Tongue (tissue), 2 donors: ENCODE results near the gene REPIN1. TPM values are rescaled to one million over a fixed set of nuclear protein-coding genes. Genes with fewer than 3 reads are reported as not detected.

Source experiments
- DNase-seq: peaks from one replicate; pipeline ENCODE4 v3.0.0-alpha.2; 2015
- total RNA-seq: library from RNA; depleted of rRNA; stranded (reverse); fragments of >200 nt; gene quantifications from one replicate; pipeline ENCODE4 v1.2.3, GENCODE V29; 2014

Gene REPIN1
- total RNA-seq, 1 donor from 2014 or later = 76.1 TPM

GRCh38 chr7:150337179-150337578 lies 31.4 kb upstream of the REPIN1 start:
- DNase-seq = no peak

GRCh38 chr7:150337659-150338081 lies 31.0 kb upstream of the REPIN1 start:
- peak; percentile 75 for DNase-seq

GRCh38 chr7:150338166-150338829 lies 30.3 kb upstream of the REPIN1 start:
- no peak for DNase-seq

- DNase-seq = no peak
Measured at GRCh38 chr7:150339409-150339809, 29.2 kb upstream of the REPIN1 start.

GRCh38 chr7:150340024-150340749 lies 28.4 kb upstream of the REPIN1 start:
- DNase-seq = peak; percentile 78

- DNase-seq = no peak
Measured at GRCh38 chr7:150340875-150341262, 27.8 kb upstream of the REPIN1 start.

- peak; percentile 72 for DNase-seq
Measured at GRCh38 chr7:150341263-150342120, 27.1 kb upstream of the REPIN1 start, which contains the start of gene RARRES2. Gene RARRES2, minus strand, starts transcription at chr7:150341629. Its CDS starts 1,020 bp downstream, at chr7:150340609.

GRCh38 chr7:150342121-150342408 lies 26.6 kb upstream of the REPIN1 start:
- DNase-seq = no peak

GRCh38 chr7:150343225-150343624 lies 25.4 kb upstream of the REPIN1 start:
- no peak for DNase-seq

- no peak for DNase-seq
Measured at GRCh38 chr7:150344299-150344698, 24.3 kb upstream of the REPIN1 start.

GRCh38 chr7:150345012-150345411 lies 23.6 kb upstream of the REPIN1 start:
- no peak for DNase-seq

GRCh38 chr7:150346922-150347321 lies 21.7 kb upstream of the REPIN1 start:
- no peak for DNase-seq

GRCh38 chr7:150351587-150352194 lies 16.9 kb upstream of the REPIN1 start:
- DNase-seq = no peak

- DNase-seq = no peak
Measured at GRCh38 chr7:150355666-150356059, 13.0 kb upstream of the REPIN1 start.

- DNase-seq = peak; percentile 66
Measured at GRCh38 chr7:150356265-150356897, 12.2 kb upstream of the REPIN1 start.

- no peak for DNase-seq
Measured at GRCh38 chr7:150357270-150357669, 11.4 kb upstream of the REPIN1 start.

GRCh38 chr7:150357771-150358427 lies 10.7 kb upstream of the REPIN1 start:
- no peak for DNase-seq

GRCh38 chr7:150358433-150358832 lies 10.2 kb upstream of the REPIN1 start:
- DNase-seq = no peak

- no peak for DNase-seq
Measured at GRCh38 chr7:150358988-150359621, 9.5 kb upstream of the REPIN1 start.

- DNase-seq = no peak
Measured at GRCh38 chr7:150359622-150360362, 8.8 kb upstream of the REPIN1 start.
